ENCODE data around the gene DNAJC5G.

Gene DNAJC5G

GRCh38 chr2:27275211-27276150 lies at the start of gene DNAJC5G:
Gene DNAJC5G, plus strand, starts transcription at chr2:27275433. Its CDS starts 1,296 bp downstream, at chr2:27276729.
- FAIRE-seq = no peak

GRCh38 chr2:27225526-27225925 lies 49.7 kb upstream of the DNAJC5G start:
- FAIRE-seq = no peak

GRCh38 chr2:27227501-27227900 lies 47.7 kb upstream of the DNAJC5G start:
- no peak for FAIRE-seq

- FAIRE-seq = no peak
Measured at GRCh38 chr2:27231921-27232320, 43.3 kb upstream of the DNAJC5G start.

GRCh38 chr2:27233341-27233740 lies 41.9 kb upstream of the DNAJC5G start:
- FAIRE-seq = no peak

- FAIRE-seq = no peak
Measured at GRCh38 chr2:27236136-27236535, 39.1 kb upstream of the DNAJC5G start.

GRCh38 chr2:27236626-27237025 lies 38.6 kb upstream of the DNAJC5G start:
- no peak for FAIRE-seq

- FAIRE-seq = no peak
Measured at GRCh38 chr2:27237341-27237945, 37.8 kb upstream of the DNAJC5G start.

GRCh38 chr2:27238976-27239375 lies 36.3 kb upstream of the DNAJC5G start:
- FAIRE-seq = no peak

- no peak for FAIRE-seq
Measured at GRCh38 chr2:27240406-27240805, 34.8 kb upstream of the DNAJC5G start.

GRCh38 chr2:27241761-27242613 lies 33.2 kb upstream of the DNAJC5G start:
- no peak for FAIRE-seq

- FAIRE-seq = no peak
Measured at GRCh38 chr2:27242614-27242951, 32.6 kb upstream of the DNAJC5G start.

GRCh38 chr2:27243391-27244130 lies 31.7 kb upstream of the DNAJC5G start:
- no peak for FAIRE-seq

GRCh38 chr2:27245116-27245515 lies 30.1 kb upstream of the DNAJC5G start:
- no peak for FAIRE-seq

- FAIRE-seq = no peak
Measured at GRCh38 chr2:27245626-27246025, 29.6 kb upstream of the DNAJC5G start.

- no peak for FAIRE-seq
Measured at GRCh38 chr2:27247893-27248292, 27.3 kb upstream of the DNAJC5G start.

GRCh38 chr2:27249159-27249890 lies 25.9 kb upstream of the DNAJC5G start:
- no peak for FAIRE-seq

- FAIRE-seq = no peak
Measured at GRCh38 chr2:27249891-27250651, 25.2 kb upstream of the DNAJC5G start.

GRCh38 chr2:27250652-27251379 lies 24.4 kb upstream of the DNAJC5G start:
- no peak for FAIRE-seq

GRCh38 chr2:27251766-27252165 lies 23.5 kb upstream of the DNAJC5G start:
- no peak for FAIRE-seq
